Measurements from ENCODE around the gene IFIT1B. TPM values are rescaled to one million over a fixed set of nuclear protein-coding genes. Genes with fewer than 3 reads are reported as not detected.

The IFIT1B gene
- polyA plus RNA-seq, 3 donors: not detected

GRCh38 chr10:89388806-89389205 is 10.9 kb downstream of the IFIT1B start:
- H3K4me1 ChIP-seq (ENCODE audit: control insufficient read depth in 1 of 2, insufficient read depth in 2 of 2, low read length in 2 of 2): peaks cover 41 to 44% of the 10 kb centered on the region in 2 donors
- H3K4me3 Mint-ChIP-seq: no peak overlapping the region
- no peak overlapping the region for H3K9ac ChIP-seq (ENCODE audit: insufficient read depth, low read length, poor library complexity, severe bottlenecking)
- H3K79me2 ChIP-seq (ENCODE audit: insufficient read depth, low read length): no peaks in the 10 kb centered on the region
- H2AFZ ChIP-seq (ENCODE audit: insufficient read depth, low read depth, low read length, poor library complexity, severe bottlenecking): no peak overlapping the region
- no peaks in the 10 kb centered on the region for H3K36me3 Mint-ChIP-seq
- no peak overlapping the region for H3K4me3 ChIP-seq (replicated peaks in 1 of 3; ENCODE audit: low read depth in 2 of 3, low read length in 3 of 3)
- no peak overlapping the region for H3K27ac Mint-ChIP-seq
- intact Hi-C loops (cut with micrococcal nuclease): no loop called here
- no CpG with 5 or more reads among the region's 2 CpGs for WGBS (ENCODE audit: insufficient coverage)
- no peaks in the 10 kb centered on the region for H4K20me1 ChIP-seq (ENCODE audit: insufficient read depth, low read length)
- no peak overlapping the region for H3K27ac ChIP-seq (ENCODE audit: low read depth in 1 of 2, low read length in 2 of 2)
- no peak for DNase-seq
- peaks cover 0 to 3% (median 0%) of the 10 kb centered on the region in 3 donors for H3K27me3 Mint-ChIP-seq (ENCODE audit: low read depth in 3 of 3)
- H3K4me1 Mint-ChIP-seq: peaks cover 36% of the 10 kb centered on the region
- H3K36me3 ChIP-seq (replicated peaks in 1 of 2; ENCODE audit: control insufficient read depth in 1 of 2, insufficient read depth in 2 of 2, low read length in 2 of 2): no peaks in the 10 kb centered on the region
- no peak for TF ChIP-seq CTCF (IDR thresholded peaks at IDR 0.05)
- no peaks in the 10 kb centered on the region for H3K9me3 ChIP-seq (replicated peaks in 1 of 2; ENCODE audit: control insufficient read depth in 1 of 2, insufficient read depth in 1 of 2, low read length in 2 of 2)
- no peak overlapping the region for H3K4me2 ChIP-seq (replicated peaks; ENCODE audit: extremely low read depth, low read length, poor library complexity, severe bottlenecking)
- H3K27me3 ChIP-seq (ENCODE audit: control insufficient read depth in 2 of 2, insufficient read depth in 2 of 2, low read length in 2 of 2): no peaks in the 10 kb centered on the region
- H3K9me3 Mint-ChIP-seq: no peaks in the 10 kb centered on the region

GRCh38 chr10:89389254-89389653 is 11.4 kb downstream of the IFIT1B start:
- Histone ChIP-seq H3K79me2 (ENCODE audit: insufficient read depth, low read length) (no peaks in the 10 kb centered on the region), H3K27ac (ENCODE audit: low read depth in 1 of 2, low read length in 2 of 2) (no peak overlapping the region), H3K9ac (ENCODE audit: insufficient read depth, low read length, poor library complexity, severe bottlenecking) (no peak overlapping the region), H3K36me3 (replicated peaks in 1 of 2; ENCODE audit: control insufficient read depth in 1 of 2, insufficient read depth in 2 of 2, low read length in 2 of 2) (no peaks in the 10 kb centered on the region), H3K27me3 (ENCODE audit: control insufficient read depth in 2 of 2, insufficient read depth in 2 of 2, low read length in 2 of 2) (no peaks in the 10 kb centered on the region), H3K4me3 (replicated peaks in 1 of 3; ENCODE audit: low read depth in 2 of 3, low read length in 3 of 3) (no peak overlapping the region), H4K20me1 (ENCODE audit: insufficient read depth, low read length) (no peaks in the 10 kb centered on the region), H2AFZ (ENCODE audit: insufficient read depth, low read depth, low read length, poor library complexity, severe bottlenecking) (no peak overlapping the region), H3K9me3 (replicated peaks in 1 of 2; ENCODE audit: control insufficient read depth in 1 of 2, insufficient read depth in 1 of 2, low read length in 2 of 2) (no peaks in the 10 kb centered on the region), H3K4me1 (ENCODE audit: control insufficient read depth in 1 of 2, insufficient read depth in 2 of 2, low read length in 2 of 2) (peaks cover 37 to 44% of the 10 kb centered on the region in 2 donors), H3K4me2 (replicated peaks; ENCODE audit: extremely low read depth, low read length, poor library complexity, severe bottlenecking) (no peak overlapping the region)
- peaks cover 0 to 3% (median 0%) of the 10 kb centered on the region in 3 donors for H3K27me3 Mint-ChIP-seq (ENCODE audit: low read depth in 3 of 3)
- H3K27ac Mint-ChIP-seq: no peak overlapping the region
- H3K9me3 Mint-ChIP-seq: no peaks in the 10 kb centered on the region
- H3K4me1 Mint-ChIP-seq: peaks cover 32% of the 10 kb centered on the region
- H3K36me3 Mint-ChIP-seq: no peaks in the 10 kb centered on the region
- H3K4me3 Mint-ChIP-seq: no peak overlapping the region
- intact Hi-C loops (cut with micrococcal nuclease): no loop called here
- TF ChIP-seq CTCF (IDR thresholded peaks at IDR 0.05): peak; percentile 9
- no CpG with 5 or more reads among the region's 1 CpG for WGBS (ENCODE audit: insufficient coverage)
- DNase-seq: no peak
